IMR-90 (cell line): ENCODE data around the gene RGS3. TPM values are rescaled to one million over a fixed set of nuclear protein-coding genes. Genes with fewer than 3 reads are reported as not detected.
A peak's percentile ranks its signal among the peaks of the same experiment; 100 is the strongest.

ENCODE experiments used
- ATAC-seq: fragments of 200-7000 bp; cut with Tn5 transposase; 2 replicates; pipeline ENCODE4 v1.9.1; 2020; ENCODE audit warnings: low read depth, mild to moderate bottlenecking, moderate library complexity
- BruUV-seq: library from RNA; stranded (reverse); fragments of 400-500 nt; replicated peaks from 2 replicates; lab custom pipeline; 2021; lab: Mats Ljungman, UMichigan
- CTCF ChIA-PET: fragments of 300-600 bp; formaldehyde crosslinking; extraction: SDS; loops from one replicate; lab custom pipeline; 2021; ENCODE audit warnings: antibody characterized with exemption; lab: Yijun Ruan, JAX
- POLR2A ChIA-PET: fragments of 300-600 bp; sonication (Branson Sonifier 250); formaldehyde crosslinking; loops from one replicate; lab custom pipeline; 2022; ENCODE audit warnings: antibody characterized with exemption; ENCODE audit not compliant: unreplicated experiment; lab: Charles Lee
- DNase-seq: peaks from one replicate; pipeline ENCODE4 v3.0.0; 2013
- H2AFZ ChIP-seq: replicated peaks from 2 replicates; pipeline ENCODE3; 2013; ENCODE audit warnings: low read length, mild to moderate bottlenecking; ENCODE audit not compliant: poor library complexity
- H2AK5ac ChIP-seq: 2 replicates; pipeline ENCODE4 v1.6.1; 2013; ENCODE audit warnings: low read depth, low read length, inconsistent platforms
- H2AK9ac ChIP-seq: replicated peaks from 2 replicates; pipeline ENCODE3; 2013; ENCODE audit warnings: mild to moderate bottlenecking, low read depth, low read length, moderate library complexity; ENCODE audit not compliant: poor library complexity
- H2BK120ac ChIP-seq: 2 replicates; pipeline ENCODE4 v1.6.1; 2013; ENCODE audit warnings: low read depth, low read length, inconsistent platforms
- H2BK15ac ChIP-seq: 3 replicates; pipeline ENCODE4 v1.6.1; 2013; ENCODE audit warnings: low read depth, low read length, inconsistent platforms
- H2BK20ac ChIP-seq: 2 replicates; pipeline ENCODE4 v1.6.1; 2013; ENCODE audit warnings: low read depth, mild to moderate bottlenecking, inconsistent platforms, low read length, moderate library complexity
- H2BK5ac ChIP-seq: 2 replicates; pipeline ENCODE4 v1.6.1; 2013; ENCODE audit warnings: mild to moderate bottlenecking, low read depth, low read length, inconsistent platforms; ENCODE audit not compliant: poor library complexity, severe bottlenecking
- H3K14ac ChIP-seq: replicated peaks from 2 replicates; pipeline ENCODE4 v1.6.1; 2013; ENCODE audit warnings: low read depth, low read length, inconsistent platforms
- H3K18ac ChIP-seq: 2 replicates; pipeline ENCODE4 v1.6.1; 2013; ENCODE audit warnings: low read depth, low read length, control low read depth
- H3K23ac ChIP-seq: 2 replicates; pipeline ENCODE4 v1.6.1; 2013; ENCODE audit warnings: low read depth, low read length, inconsistent platforms
- H3K27ac ChIP-seq: 2 replicates; pipeline ENCODE4 v1.5.1; 2013; ENCODE audit warnings: mild to moderate bottlenecking, control low read depth, low read length; ENCODE audit not compliant: insufficient read depth
- H3K27me3 ChIP-seq: 2 replicates; pipeline ENCODE4 v1.6.1; 2013; ENCODE audit warnings: low read length; ENCODE audit not compliant: control insufficient read depth, insufficient read depth
- H3K36me3 ChIP-seq: 2 replicates; pipeline ENCODE4 v1.6.1; 2013; ENCODE audit warnings: low read length, mixed read lengths; ENCODE audit not compliant: control insufficient read depth, insufficient read depth
- H3K4ac ChIP-seq: 2 replicates; pipeline ENCODE4 v1.6.1; 2013; ENCODE audit warnings: low read depth, low read length, inconsistent platforms
- H3K4me1 ChIP-seq: 2 replicates; pipeline ENCODE4 v1.6.1; 2013; ENCODE audit warnings: low read length, mixed read lengths; ENCODE audit not compliant: control insufficient read depth, insufficient read depth
- H3K4me2 ChIP-seq: 2 replicates; pipeline ENCODE4 v1.6.1; 2013; ENCODE audit warnings: low read depth, mild to moderate bottlenecking, control low read depth, low read length, moderate library complexity
- H3K4me3 ChIP-seq: 2 replicates; pipeline ENCODE4 v1.5.1; 2013; ENCODE audit warnings: low read depth, mild to moderate bottlenecking, control low read depth, low read length, moderate library complexity; ENCODE audit not compliant: insufficient read depth
- H3K56ac ChIP-seq: 2 replicates; pipeline ENCODE4 v1.6.1; 2013; ENCODE audit warnings: low read length, inconsistent platforms; ENCODE audit not compliant: insufficient read depth; ENCODE audit errors: extremely low read depth
- H3K79me1 ChIP-seq, 2 experiments: 2 replicates each; pipeline ENCODE4 v1.6.1; 2013; ENCODE audit warnings: low read length in 2 of 2, inconsistent platforms in 1 of 2, low read depth in 1 of 2
- H3K9ac ChIP-seq: 2 replicates; pipeline ENCODE4 v1.6.1; 2013; ENCODE audit warnings: low read depth, low read length, control low read depth
- H3K9me1 ChIP-seq: 2 replicates; pipeline ENCODE4 v1.6.1; 2013; ENCODE audit warnings: low read length, inconsistent platforms; ENCODE audit not compliant: insufficient read depth
- H3K9me3 ChIP-seq: 2 replicates; pipeline ENCODE4 v1.6.1; 2013; ENCODE audit warnings: low read length; ENCODE audit not compliant: control insufficient read depth, insufficient read depth
- H4K20me1 ChIP-seq: 2 replicates; pipeline ENCODE4 v1.6.1; 2013; ENCODE audit warnings: low read length, inconsistent platforms; ENCODE audit not compliant: insufficient read depth
- H4K5ac ChIP-seq: 2 replicates; pipeline ENCODE4 v1.6.1; 2013; ENCODE audit warnings: mild to moderate bottlenecking, low read depth, low read length, control low read depth
- H4K8ac ChIP-seq, 2 experiments: 2 replicates each; pipeline ENCODE4 v1.6.1; 2013; ENCODE audit warnings: low read depth in 2 of 2, low read length in 2 of 2, control low read depth in 1 of 2, inconsistent platforms in 1 of 2
- H4K91ac ChIP-seq: 2 replicates; pipeline ENCODE4 v1.6.1; 2013; ENCODE audit warnings: low read depth, low read length, inconsistent platforms; ENCODE audit not compliant: insufficient read depth
- BHLHE40 ChIP-seq: fragments of 150-350 bp; IDR thresholded peaks from 2 replicates; pipeline ENCODE4 v1.6.1; 2016; ENCODE audit warnings: mild to moderate bottlenecking, low read depth, low read length
- CEBPB ChIP-seq: IDR thresholded peaks from 2 replicates; pipeline ENCODE4 v1.6.1; 2012; ENCODE audit warnings: low read depth, low read length, improper control_type of control experiment
- CTCF ChIP-seq: conservative IDR thresholded peaks from 2 replicates; pipeline ENCODE4 v1.5.1; 2012; ENCODE audit warnings: mild to moderate bottlenecking, low read depth, low read length, improper control_type of control experiment
- WGBS, 2 experiments: methylation state at CpG; one replicate each; pipeline versions ENCODE4 v1.1.5 to v1.1.7; 2013; ENCODE audit warnings: missing lambda C conversion rate in 2 of 2; ENCODE audit not compliant: insufficient read length in 1 of 2; ENCODE audit errors: extremely low coverage in 2 of 2; 5-methylcytosine and 5-hydroxymethylcytosine counted together
- dilution Hi-C: fragments of 300-500 bp; cut with HindIII; formaldehyde crosslinking; loops from one replicate; pipeline ENCODE4 v1.14.3; 2018; ENCODE audit warnings: low sequenced_read_pairs; ENCODE audit not compliant: unreplicated experiment
- in situ Hi-C: fragments of 300-500 bp; cut with MboI; formaldehyde crosslinking; loops from 3 replicates; pipeline ENCODE4 v1.14.3; 2019; ENCODE audit warnings: low sequenced_read_pairs, inconsistent platforms, mixed read lengths
- intact Hi-C: fragments of 100-400 bp; cut with micrococcal nuclease; formaldehyde crosslinking; loops from 2 replicates; pipeline ENCODE4 v1.10.0; 2022
- polyA plus RNA-seq, 3 experiments: library from polyadenylated mRNA; depleted of rRNA; stranded (reverse); fragments of >200 nt; gene quantifications; 2 replicates each; pipeline ENCODE4 v1.2.3, GENCODE V29; 2012; ENCODE audit warnings: low replicate concordance in 1 of 3
- total RNA-seq: library from RNA; depleted of rRNA; stranded (reverse); fragments of >200 nt; gene quantifications from 2 replicates; pipeline ENCODE4 v1.2.3, GENCODE V29; 2012

RGS3 gene
- total and polyA plus RNA-seq, 2 of the 4 experiments (the other 2 are of a cell fraction), result 51.8 to 65.6 TPM

GRCh38 chr9:113585085-113585442 is 121.5 kb downstream of the RGS3 start:
- no peak overlapping the region for H3K27ac ChIP-seq
- no peak overlapping the region for H4K8ac ChIP-seq
- H3K4me2 ChIP-seq, result no peak overlapping the region
- ATAC-seq (no peak), DNase-seq (no peak)
- no TSS peak for BruUV-seq
- dilution Hi-C loops, result no loop called here
- H3K4ac ChIP-seq, result no peak overlapping the region
- no peaks in the 10 kb centered on the region for H3K9me3 ChIP-seq
- no peak overlapping the region for H3K9ac ChIP-seq
- H2AK5ac ChIP-seq, result no peak overlapping the region
- no peak overlapping the region for H4K5ac ChIP-seq
- H2BK120ac ChIP-seq, result no peak overlapping the region
- H4K20me1 ChIP-seq, result no peaks in the 10 kb centered on the region
- intact Hi-C loops, result no loop called here
- WGBS, 2 experiments, result no CpG with 5 or more reads among the region's 4 CpGs
- H2BK5ac ChIP-seq, result no peak overlapping the region
- in situ Hi-C loops, result no loop called here
- no peak overlapping the region for H2AFZ ChIP-seq
- peaks cover 13% of the 10 kb centered on the region for H3K4me1 ChIP-seq
- no peak overlapping the region for H3K4me3 ChIP-seq
- CTCF ChIA-PET, result interaction anchor here (1.8 kb wide), 1 partner anchor 73 kb away, joined by 5 read pairs; no protein-coding TSS in a partner anchor
- peak; percentile 64 for TF ChIP-seq CEBPB
- no peak for TF ChIP-seq BHLHE40
- no peak for TF ChIP-seq CTCF
- H3K79me1 ChIP-seq, result peaks cover 10 to 32% of the 10 kb centered on the region in 2 experiments
- H4K91ac ChIP-seq, result no peak overlapping the region
- no peak overlapping the region for H2BK20ac ChIP-seq
- no peak overlapping the region for H3K14ac ChIP-seq
- peaks cover 18% of the 10 kb centered on the region; the same call in 1 of the 2 replicates for H3K36me3 ChIP-seq
- H3K18ac ChIP-seq, result no peak overlapping the region
- no peak overlapping the region for H2AK9ac ChIP-seq
- no peak overlapping the region for H2BK15ac ChIP-seq
- H3K23ac ChIP-seq, result no peak overlapping the region
- H3K9me1 ChIP-seq, result 0 out of 2 replicates have a peak, but pooled peaks cover 14% of the 10 kb centered on the region
- no peak overlapping the region for H3K56ac ChIP-seq
- no peaks in the 10 kb centered on the region for H3K27me3 ChIP-seq
- POLR2A ChIA-PET, result no interaction called here
